ENCODE results near the gene CD47.

Gene CD47

GRCh38 chr3:108051005-108051404, 39.8 kb downstream of the CD47 start:
- no peak for DNase-seq (ENCODE audit: low spot score)

DNA sequence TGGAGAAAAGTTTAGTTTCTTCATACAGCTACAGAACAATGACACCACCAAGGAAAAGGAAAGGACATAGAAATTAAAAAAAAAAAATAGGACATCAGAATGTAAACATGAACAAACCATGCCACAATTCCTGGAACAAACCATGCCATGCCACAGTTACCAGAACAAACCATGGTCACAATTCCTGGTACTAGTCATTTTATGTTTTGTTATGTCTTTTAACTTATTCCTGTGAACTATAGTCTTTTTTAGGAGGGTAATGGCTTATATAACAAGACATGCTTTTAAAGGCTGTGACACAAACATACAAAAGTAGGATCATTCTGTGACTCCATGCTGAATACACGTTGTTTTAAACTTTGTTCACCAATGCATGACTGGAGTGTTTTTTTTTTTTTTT, 42.8 kb downstream of the CD47 start:
- DNase-seq (ENCODE audit: low spot score), result no peak

DNA sequence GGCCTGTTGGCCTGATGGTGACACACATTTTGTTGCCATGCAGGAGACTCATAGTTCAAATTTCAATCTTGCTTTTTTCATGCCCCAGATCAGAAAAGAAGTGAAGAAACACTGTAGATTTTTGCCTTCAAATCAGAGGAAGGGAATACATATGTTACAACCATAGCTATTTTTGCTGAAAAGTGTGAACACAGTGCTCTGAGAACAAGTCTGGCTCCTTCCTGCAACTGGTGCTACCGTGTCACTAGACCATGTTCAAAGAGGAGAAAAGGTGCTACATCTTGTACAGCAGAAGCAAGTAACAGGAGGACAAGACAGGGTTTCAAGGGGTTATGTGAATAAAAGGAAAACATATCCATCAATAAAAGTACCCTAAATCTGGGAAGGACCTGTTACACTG, 44.6 kb downstream of the CD47 start:
- no peak for DNase-seq (ENCODE audit: low spot score)

- no peak for DNase-seq (ENCODE audit: low spot score)
Measured at GRCh38 chr3:108044699-108045098, 46.1 kb downstream of the CD47 start.

GRCh38 chr3:108042300-108042699, 48.5 kb downstream of the CD47 start:
- no peak for DNase-seq (ENCODE audit: low spot score)

- no peak for DNase-seq (ENCODE audit: low spot score)
Measured at GRCh38 chr3:108041253-108041652, 49.6 kb downstream of the CD47 start.

DNA sequence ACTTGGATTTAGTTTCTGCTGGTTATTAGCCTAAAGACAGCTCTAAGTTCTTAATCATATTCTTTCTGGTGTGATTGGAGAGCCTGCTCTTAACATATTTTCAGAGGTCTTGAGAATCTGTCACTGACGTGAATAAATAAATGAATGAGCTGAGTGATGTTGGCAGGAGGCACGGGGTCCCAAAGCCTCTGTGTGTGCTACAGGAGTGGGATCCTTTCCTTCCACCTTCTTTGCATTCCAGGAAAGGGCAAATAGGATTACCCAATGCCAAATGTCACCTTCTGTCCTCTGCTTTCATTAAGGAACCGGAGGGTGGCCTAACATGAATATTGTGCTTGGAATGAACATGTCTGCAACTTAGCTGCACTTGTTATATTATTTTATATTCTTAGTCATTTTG, 53.1 kb downstream of the CD47 start:
- no peak for DNase-seq (ENCODE audit: low spot score)

DNA sequence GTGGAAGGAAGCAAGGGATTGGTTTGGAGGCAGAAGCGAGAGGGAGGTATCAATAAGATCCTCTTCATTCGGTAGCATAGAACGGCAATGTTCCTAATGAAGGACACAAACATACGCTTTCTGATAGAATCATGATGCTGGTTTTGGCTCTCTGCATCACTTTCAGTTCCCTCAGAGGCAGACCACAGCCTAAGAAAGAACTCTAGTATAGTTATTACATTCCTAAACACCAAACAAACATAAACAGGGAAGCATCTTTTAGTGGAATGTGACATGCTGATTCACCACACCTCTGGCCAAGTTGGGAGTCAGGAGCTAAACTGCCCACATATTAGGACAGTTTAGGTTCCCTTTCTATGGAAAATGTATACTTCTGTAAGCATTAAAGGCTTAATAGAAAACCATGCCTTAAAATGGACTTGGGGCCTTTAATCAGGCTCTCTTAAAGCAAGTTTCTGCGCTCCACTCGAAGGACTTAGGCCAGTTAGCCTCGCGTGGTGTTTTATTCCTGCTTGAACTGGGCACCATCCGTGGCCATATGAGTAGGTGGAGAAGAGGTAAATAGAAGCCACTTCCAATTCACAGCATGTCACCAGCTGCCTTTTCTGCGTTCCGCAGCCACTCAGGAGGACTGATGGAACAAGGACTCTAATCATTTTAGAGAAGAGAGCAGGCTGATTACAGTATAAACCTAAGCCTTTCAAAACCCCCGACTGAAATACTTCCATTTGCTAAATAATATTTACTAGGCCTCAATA, 53.7 kb downstream of the CD47 start:
- no peak for DNase-seq (ENCODE audit: low spot score)

GRCh38 chr3:108036401-108036800, 54.4 kb downstream of the CD47 start:
- no peak for DNase-seq (ENCODE audit: low spot score)

- no peak for DNase-seq (ENCODE audit: low spot score)
Measured at GRCh38 chr3:108035751-108036150, 55.1 kb downstream of the CD47 start.

DNA sequence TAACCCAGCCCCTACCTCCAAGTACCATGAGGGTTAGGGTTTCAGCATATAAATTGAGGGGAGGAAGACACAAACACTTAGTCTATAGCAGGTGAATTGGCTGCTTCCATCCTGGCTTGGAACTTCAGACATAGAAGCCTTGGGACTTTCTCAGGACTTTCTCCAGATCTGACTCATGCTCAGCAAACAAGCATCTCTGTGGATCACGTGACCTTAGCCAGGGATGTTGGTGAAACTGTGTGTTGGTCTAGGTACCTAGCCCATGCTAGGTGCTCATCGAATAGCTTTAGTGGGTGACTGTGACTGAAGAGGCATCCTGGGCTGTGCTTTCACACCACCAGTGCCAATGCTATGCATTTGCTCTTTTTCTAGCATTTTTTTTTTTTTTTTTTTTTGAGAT, 58.9 kb downstream of the CD47 start:
- DNase-seq (ENCODE audit: low spot score), result no peak

DNA sequence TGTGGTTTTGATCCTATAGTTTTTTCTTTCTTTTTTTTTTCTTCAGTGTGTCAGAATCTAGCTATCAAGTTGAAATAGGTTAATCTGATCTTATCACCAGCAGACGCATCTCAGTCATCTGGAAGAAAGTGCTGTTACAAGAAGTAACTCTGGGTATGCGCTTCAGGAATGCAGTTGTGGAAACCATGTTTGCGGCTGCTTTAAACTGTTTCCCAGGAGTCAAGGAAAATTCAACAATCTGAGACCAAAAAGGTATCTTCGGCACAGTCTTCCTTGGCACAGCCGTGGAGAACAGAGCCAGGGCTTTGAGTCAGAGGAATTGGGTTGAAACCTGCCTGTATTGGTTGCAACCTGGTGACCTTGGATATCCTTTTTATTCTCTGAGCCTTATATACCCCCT, 59.9 kb downstream of the CD47 start:
- DNase-seq (ENCODE audit: low spot score), result no peak

GRCh38 chr3:108029466-108029865, 61.4 kb downstream of the CD47 start:
- DNase-seq (ENCODE audit: low spot score), result no peak

GRCh38 chr3:108028896-108029295, 61.9 kb downstream of the CD47 start:
- no peak for DNase-seq (ENCODE audit: low spot score)

- no peak for DNase-seq (ENCODE audit: low spot score)
Measured at GRCh38 chr3:108025177-108025576, 65.7 kb downstream of the CD47 start.

GRCh38 chr3:108024146-108024850, 66.5 kb downstream of the CD47 start:
- no peak for DNase-seq (ENCODE audit: low spot score)

- no peak for DNase-seq (ENCODE audit: low spot score)
Measured at GRCh38 chr3:108022256-108023150, 68.3 kb downstream of the CD47 start.

- DNase-seq (ENCODE audit: low spot score), result no peak
Measured at GRCh38 chr3:108021533-108021932, 69.3 kb downstream of the CD47 start.

GRCh38 chr3:108021131-108021530, 69.7 kb downstream of the CD47 start:
- no peak for DNase-seq (ENCODE audit: low spot score)

GRCh38 chr3:108018552-108018951, 72.3 kb downstream of the CD47 start:
- DNase-seq (ENCODE audit: low spot score), result no peak

DNA sequence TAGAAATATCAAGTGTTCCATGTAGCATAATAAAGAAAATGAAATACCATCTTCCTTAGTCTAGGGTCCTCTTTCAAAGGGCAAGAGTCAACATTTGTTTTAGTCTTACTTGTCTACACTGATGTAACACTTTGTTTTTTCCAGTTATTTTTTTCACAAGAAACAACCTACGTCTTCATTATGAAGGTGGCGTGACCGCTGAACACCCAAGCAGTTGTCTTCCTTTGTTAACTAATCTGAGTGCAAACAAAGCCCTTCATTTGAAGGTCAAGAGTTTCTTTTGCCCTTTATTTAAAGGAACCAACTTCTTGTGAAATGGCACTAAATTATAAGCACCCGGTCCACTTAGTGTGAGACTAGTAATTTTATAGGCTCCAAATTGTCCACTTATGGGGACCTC, 73.2 kb downstream of the CD47 start:
- DNase-seq (ENCODE audit: low spot score), result no peak

- DNase-seq (ENCODE audit: low spot score), result no peak
Measured at GRCh38 chr3:108014943-108015342, 75.9 kb downstream of the CD47 start.
